HEK293 (cell line): ENCODE data around the gene TMEM167A.

Source experiments
- CTCF ChIP-seq: fragments of 450-650 bp; formaldehyde crosslinking; IDR thresholded peaks from 2 replicates; pipeline ENCODE4 v1.5.1; 2016; ENCODE audit warnings: missing biosample characterization, missing genetic modification characterization
- ZFP69B ChIP-seq: fragments of 450-650 bp; formaldehyde crosslinking; IDR thresholded peaks from 2 replicates; pipeline ENCODE4 v1.5.1; 2016; ENCODE audit warnings: missing biosample characterization, missing genetic modification characterization
- ZNF140 ChIP-seq: fragments of 450-650 bp; formaldehyde crosslinking; IDR thresholded peaks from 2 replicates; pipeline ENCODE4 v1.5.1; 2016; ENCODE audit warnings: missing biosample characterization, missing genetic modification characterization
- ZNF433 ChIP-seq: fragments of 450-650 bp; formaldehyde crosslinking; IDR thresholded peaks from 2 replicates; pipeline ENCODE4 v1.5.1; 2016; ENCODE audit warnings: missing biosample characterization, missing genetic modification characterization, low read depth
- TF ChIP-seq, protein P1 (sequence below): fragments of 450-650 bp; formaldehyde crosslinking; IDR thresholded peaks from 2 replicates; pipeline ENCODE4 v1.5.1; 2016; ENCODE audit warnings: missing biosample characterization, missing genetic modification characterization
- TF ChIP-seq, protein P2 (sequence below): fragments of 450-650 bp; formaldehyde crosslinking; conservative IDR thresholded peaks from 2 replicates; pipeline ENCODE4 v1.5.1; 2016; ENCODE audit warnings: low read depth, missing biosample characterization, missing genetic modification characterization
- TF ChIP-seq, protein P3 (sequence below): fragments of 450-650 bp; formaldehyde crosslinking; IDR thresholded peaks from 2 replicates; pipeline ENCODE4 v1.5.1; 2017; ENCODE audit warnings: missing biosample characterization, mild to moderate bottlenecking, missing genetic modification characterization, moderate library complexity

- TF ChIP-seq, protein P1, sequence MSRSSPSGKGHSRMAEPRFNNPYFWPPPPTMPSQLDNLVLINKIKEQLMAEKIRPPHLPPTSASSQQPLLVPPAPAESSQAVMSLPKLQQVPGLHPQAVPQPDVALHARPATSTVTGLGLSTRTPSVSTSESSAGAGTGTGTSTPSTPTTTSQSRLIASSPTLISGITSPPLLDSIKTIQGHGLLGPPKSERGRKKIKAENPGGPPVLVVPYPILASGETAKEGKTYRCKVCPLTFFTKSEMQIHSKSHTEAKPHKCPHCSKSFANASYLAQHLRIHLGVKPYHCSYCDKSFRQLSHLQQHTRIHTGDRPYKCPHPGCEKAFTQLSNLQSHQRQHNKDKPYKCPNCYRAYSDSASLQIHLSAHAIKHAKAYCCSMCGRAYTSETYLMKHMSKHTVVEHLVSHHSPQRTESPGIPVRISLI = no peak
- no peak for TF ChIP-seq CTCF (tag by site-specific recombination)
- TF ChIP-seq ZFP69B = no peak
- no peak for TF ChIP-seq ZNF140 (tag by site-specific recombination)
- no peak for TF ChIP-seq ZNF433
- TF ChIP-seq, protein P2, sequence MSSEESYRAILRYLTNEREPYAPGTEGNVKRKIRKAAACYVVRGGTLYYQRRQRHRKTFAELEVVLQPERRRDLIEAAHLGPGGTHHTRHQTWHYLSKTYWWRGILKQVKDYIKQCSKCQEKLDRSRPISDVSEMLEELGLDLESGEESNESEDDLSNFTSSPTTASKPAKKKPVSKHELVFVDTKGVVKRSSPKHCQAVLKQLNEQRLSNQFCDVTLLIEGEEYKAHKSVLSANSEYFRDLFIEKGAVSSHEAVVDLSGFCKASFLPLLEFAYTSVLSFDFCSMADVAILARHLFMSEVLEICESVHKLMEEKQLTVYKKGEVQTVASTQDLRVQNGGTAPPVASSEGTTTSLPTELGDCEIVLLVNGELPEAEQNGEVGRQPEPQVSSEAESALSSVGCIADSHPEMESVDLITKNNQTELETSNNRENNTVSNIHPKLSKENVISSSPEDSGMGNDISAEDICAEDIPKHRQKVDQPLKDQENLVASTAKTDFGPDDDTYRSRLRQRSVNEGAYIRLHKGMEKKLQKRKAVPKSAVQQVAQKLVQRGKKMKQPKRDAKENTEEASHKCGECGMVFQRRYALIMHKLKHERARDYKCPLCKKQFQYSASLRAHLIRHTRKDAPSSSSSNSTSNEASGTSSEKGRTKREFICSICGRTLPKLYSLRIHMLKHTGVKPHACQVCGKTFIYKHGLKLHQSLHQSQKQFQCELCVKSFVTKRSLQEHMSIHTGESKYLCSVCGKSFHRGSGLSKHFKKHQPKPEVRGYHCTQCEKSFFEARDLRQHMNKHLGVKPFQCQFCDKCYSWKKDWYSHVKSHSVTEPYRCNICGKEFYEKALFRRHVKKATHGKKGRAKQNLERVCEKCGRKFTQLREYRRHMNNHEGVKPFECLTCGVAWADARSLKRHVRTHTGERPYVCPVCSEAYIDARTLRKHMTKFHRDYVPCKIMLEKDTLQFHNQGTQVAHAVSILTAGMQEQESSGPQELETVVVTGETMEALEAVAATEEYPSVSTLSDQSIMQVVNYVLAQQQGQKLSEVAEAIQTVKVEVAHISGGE (tag by site-specific recombination) = no peak
- TF ChIP-seq, protein P3, sequence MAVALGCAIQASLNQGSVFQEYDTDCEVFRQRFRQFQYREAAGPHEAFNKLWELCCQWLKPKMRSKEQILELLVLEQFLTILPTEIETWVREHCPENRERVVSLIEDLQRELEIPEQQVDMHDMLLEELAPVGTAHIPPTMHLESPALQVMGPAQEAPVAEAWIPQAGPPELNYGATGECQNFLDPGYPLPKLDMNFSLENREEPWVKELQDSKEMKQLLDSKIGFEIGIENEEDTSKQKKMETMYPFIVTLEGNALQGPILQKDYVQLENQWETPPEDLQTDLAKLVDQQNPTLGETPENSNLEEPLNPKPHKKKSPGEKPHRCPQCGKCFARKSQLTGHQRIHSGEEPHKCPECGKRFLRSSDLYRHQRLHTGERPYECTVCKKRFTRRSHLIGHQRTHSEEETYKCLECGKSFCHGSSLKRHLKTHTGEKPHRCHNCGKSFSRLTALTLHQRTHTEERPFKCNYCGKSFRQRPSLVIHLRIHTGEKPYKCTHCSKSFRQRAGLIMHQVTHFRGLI (tag by site-specific recombination) = no peak
Measured at GRCh38 chr5:83007755-83008154, 69.4 kb downstream of the TMEM167A start.
